Endothelial cell of umbilical vein (primary cell): ENCODE results near the gene FMNL2. TPM values are rescaled to one million over a fixed set of nuclear protein-coding genes. Genes with fewer than 3 reads are reported as not detected.

Experiments
- BruUV-seq: library from RNA; stranded (reverse); fragments of 400-500 nt; replicated peaks from 2 replicates; lab custom pipeline; 2021; lab: Mats Ljungman, UMichigan
- CTCF ChIA-PET: fragments of 300-600, 350-600 bp; sonication (Branson Sonifier 250); formaldehyde crosslinking; loops from one replicate; lab custom pipeline; 2021; ENCODE audit warnings: antibody characterized with exemption, inconsistent platforms; lab: Charles Lee
- POLR2A ChIA-PET: fragments of 300-600, 350-600 bp; sonication (Branson Sonifier 250); formaldehyde crosslinking; loops from one replicate; lab custom pipeline; 2021; ENCODE audit warnings: antibody characterized with exemption, inconsistent platforms; lab: Charles Lee
- DNase-seq: peaks from one replicate; pipeline ENCODE4 v3.0.0-alpha.2; 2011; ENCODE audit warnings: low read depth, low spot score
- FAIRE-seq: peaks from 2 replicates; lab custom pipeline; 2011; peaks lifted over from hg19 to GRCh38; lab: Jason Lieb, UNC
- H2AFZ ChIP-seq: 2 replicates; pipeline ENCODE4 v1.6.0; 2012; ENCODE audit warnings: low read depth, low read length, control low read depth, inconsistent platforms
- H3K27ac ChIP-seq: 2 replicates; pipeline ENCODE4 v1.5.1; 2011; ENCODE audit warnings: low read depth, mild to moderate bottlenecking, control low read depth, low read length, moderate library complexity; ENCODE audit not compliant: insufficient read depth
- H3K27me3 ChIP-seq, 2 experiments: 2 replicates each; pipeline versions ENCODE4 v1.6.0 to v1.6.1; 2011; ENCODE audit warnings: low read length in 2 of 2, mixed read lengths in 1 of 2; ENCODE audit not compliant: control insufficient read depth in 2 of 2, insufficient read depth in 2 of 2
- H3K36me3 ChIP-seq, 2 experiments: 2 replicates in 1 of 2; 3 replicates in 1 of 2; pipeline ENCODE4 v1.5.1; 2011; ENCODE audit warnings: low read length in 2 of 2, mild to moderate bottlenecking in 1 of 2, moderate library complexity in 1 of 2; ENCODE audit not compliant: control insufficient read depth in 2 of 2, insufficient read depth in 2 of 2; ENCODE audit errors: extremely low read depth in 1 of 2
- H3K4me1 ChIP-seq: 3 replicates; pipeline ENCODE4 v1.5.1; 2011; ENCODE audit warnings: mild to moderate bottlenecking, low read length; ENCODE audit not compliant: control insufficient read depth, insufficient read depth; ENCODE audit errors: extremely low read depth
- H3K4me2 ChIP-seq: 2 replicates; pipeline ENCODE4 v1.6.1; 2011; ENCODE audit warnings: low read length, control low read depth, mixed read lengths; ENCODE audit not compliant: insufficient read depth
- H3K4me3 ChIP-seq, 3 experiments: fragments of 200-600 bp in 1 of 3; sonication (generic), shearing (Covaris generic) in 1 of 3; replicated peaks in 1 of 3; 2 replicates each; pipeline ENCODE4 v1.5.1; 2011 to 2016; ENCODE audit warnings: control low read depth in 3 of 3, low read length in 3 of 3, mild to moderate bottlenecking in 2 of 3, inconsistent platforms in 1 of 3, low read depth in 1 of 3, moderate library complexity in 1 of 3; ENCODE audit not compliant: insufficient read depth in 1 of 3
- H3K79me2 ChIP-seq: 2 replicates; pipeline ENCODE4 v1.6.0; 2012; ENCODE audit warnings: low read length, inconsistent platforms; ENCODE audit not compliant: control insufficient read depth, insufficient read depth
- H3K9ac ChIP-seq: replicated peaks from 2 replicates; pipeline ENCODE3; 2011; ENCODE audit warnings: low read length, control low read depth; ENCODE audit not compliant: insufficient read depth; ENCODE audit errors: extremely low read depth
- H3K9me1 ChIP-seq: replicated peaks from 3 replicates; pipeline ENCODE4 v1.6.0; 2011; ENCODE audit warnings: mild to moderate bottlenecking, low read length; ENCODE audit not compliant: control insufficient read depth, insufficient read depth; ENCODE audit errors: extremely low read depth
- H3K9me3 ChIP-seq: replicated peaks from 2 replicates; pipeline ENCODE4 v1.5.1; 2012; ENCODE audit warnings: low read length, inconsistent platforms; ENCODE audit not compliant: control insufficient read depth, insufficient read depth
- H4K20me1 ChIP-seq: replicated peaks from 2 replicates; pipeline ENCODE3; 2011; ENCODE audit warnings: mild to moderate bottlenecking, low read length; ENCODE audit not compliant: control insufficient read depth, insufficient read depth; ENCODE audit errors: extremely low read depth
- EZH2 ChIP-seq: IDR thresholded peaks from 2 replicates; pipeline ENCODE4 v1.6.1; 2012; ENCODE audit warnings: borderline replicate concordance, low read depth, mild to moderate bottlenecking, moderate library complexity, low read length, inconsistent platforms; ENCODE audit not compliant: severe bottlenecking
- FOS ChIP-seq: IDR thresholded peaks from 2 replicates; pipeline ENCODE4 v1.6.1; 2011; ENCODE audit warnings: mild to moderate bottlenecking, low read length, moderate library complexity, borderline replicate concordance; ENCODE audit not compliant: insufficient read depth
- GATA2 ChIP-seq: IDR thresholded peaks from 2 replicates; pipeline ENCODE4 v1.7.0; 2011; ENCODE audit warnings: low read depth, mild to moderate bottlenecking, moderate library complexity, mixed read lengths, low read length; ENCODE audit not compliant: insufficient read length, insufficient read depth
- JUN ChIP-seq: IDR thresholded peaks from 2 replicates; pipeline ENCODE4 v1.6.1; 2011; ENCODE audit warnings: borderline replicate concordance, low read depth; ENCODE audit not compliant: insufficient read length, insufficient read depth
- MAX ChIP-seq: IDR thresholded peaks from 2 replicates; pipeline ENCODE4 v1.6.1; 2011; ENCODE audit not compliant: insufficient read depth, insufficient read length
- MYC ChIP-seq: IDR thresholded peaks from one replicate; pipeline ENCODE4 v1.6.1; 2011; ENCODE audit warnings: mild to moderate bottlenecking, low read depth, low read length
- POLR2A ChIP-seq: IDR thresholded peaks from 2 replicates; pipeline ENCODE4 v1.6.1; 2012; ENCODE audit warnings: low read depth, mild to moderate bottlenecking, control low read depth, low read length
- POLR2AphosphoS5 ChIP-seq: IDR thresholded peaks from 2 replicates; pipeline ENCODE4 v1.6.1; 2012; ENCODE audit warnings: low read depth, mild to moderate bottlenecking, control low read depth, low read length, moderate library complexity; ENCODE audit not compliant: insufficient read depth
- dilution Hi-C: fragments of 300-500 bp; cut with MboI; formaldehyde crosslinking; loops from one replicate; pipeline ENCODE4 v1.15.0; 2019; ENCODE audit warnings: low sequenced_read_pairs; ENCODE audit not compliant: extremely low pct_ligation_motif_present
- intact Hi-C: fragments of 100-400 bp; cut with micrococcal nuclease; formaldehyde crosslinking; loops from one replicate; pipeline ENCODE4 v1.10.0; 2022
- polyA plus RNA-seq, 4 experiments: library from polyadenylated mRNA; depleted of rRNA in 3 of 4; stranded (reverse) in 3 of 4; unstranded in 1 of 4; fragments of >200 nt; gene quantifications; 2 replicates each; pipeline versions ENCODE4 v1.2.1 to v1.2.3, GENCODE V29; 2011 to 2012; ENCODE audit warnings: missing spikeins in 1 of 4
- total RNA-seq: library from RNA; stranded (reverse); gene quantifications from 2 replicates; pipeline ENCODE4 v1.2.3, GENCODE V29; 2021
- TF ChIP-seq, protein P1 (sequence below), 2 donors: IDR thresholded peaks; 1 replicate in 1 of 2; 2 replicates in 1 of 2; pipeline ENCODE4 v1.5.1; 2011; ENCODE audit warnings: low read length in 2 of 2, mild to moderate bottlenecking in 2 of 2, moderate library complexity in 2 of 2, control low read depth in 1 of 2, inconsistent platforms in 1 of 2, low read depth in 1 of 2; ENCODE audit not compliant: insufficient read depth in 1 of 2; ENCODE audit errors: extremely low read depth in 1 of 2

The FMNL2 gene
- total and polyA plus RNA-seq, 2 donors (not counting 3 experiments of a cell fraction or from before 2014, with no cell fraction given), result 8.3 to 28.0 TPM

DNA sequence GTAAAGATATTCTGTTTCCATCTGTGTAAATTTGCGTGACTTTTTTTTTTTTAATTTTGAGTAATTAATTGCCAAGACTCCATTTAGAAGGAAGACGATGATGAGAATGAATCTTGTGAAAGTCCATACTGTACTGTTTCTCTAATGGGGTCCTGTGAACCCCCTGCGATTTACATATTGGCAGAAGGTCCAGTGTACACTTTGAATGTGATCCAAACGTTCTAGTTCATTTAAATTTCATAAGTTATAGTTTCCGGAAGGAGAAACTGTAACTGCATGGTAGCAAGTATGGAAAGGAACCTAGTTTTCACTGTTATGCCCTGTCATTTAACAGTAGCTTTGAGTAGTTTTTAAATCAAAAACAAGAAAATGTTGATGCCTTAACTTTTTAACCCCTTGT is 166.7 kb downstream of the FMNL2 start:
- H2AFZ ChIP-seq, result no peak overlapping the region

More for the DNA sequence above, 166.7 kb downstream of the FMNL2 start:
- POLR2A ChIA-PET, result no interaction called here
- H3K27me3 ChIP-seq, result no peaks in the 10 kb centered on the region
- no peaks in the 10 kb centered on the region for H3K36me3 ChIP-seq
- CTCF ChIA-PET, result no interaction called here
- no TSS peak for BruUV-seq
- no peak overlapping the region for H3K4me2 ChIP-seq
- intact Hi-C loops (no loop called here), dilution Hi-C loops (no loop called here)
- H3K9ac ChIP-seq, result no peak overlapping the region
- H3K79me2 ChIP-seq, result peaks cover 29% of the 10 kb centered on the region
- H4K20me1 ChIP-seq, result no peaks in the 10 kb centered on the region
- H3K4me3 ChIP-seq, result no peak overlapping the region
- DNase-seq (no peak), FAIRE-seq (no peak)
- no peak overlapping the region for H3K27ac ChIP-seq
- no peaks in the 10 kb centered on the region for H3K9me3 ChIP-seq
- no peaks in the 10 kb centered on the region for H3K9me1 ChIP-seq
- peaks cover 27% of the 10 kb centered on the region for H3K4me1 ChIP-seq
- TF ChIP-seq JUN, result no peak
- TF ChIP-seq GATA2, result no peak
- TF ChIP-seq POLR2A, result no peak
- no peak for TF ChIP-seq MAX
- TF ChIP-seq, protein P1, sequence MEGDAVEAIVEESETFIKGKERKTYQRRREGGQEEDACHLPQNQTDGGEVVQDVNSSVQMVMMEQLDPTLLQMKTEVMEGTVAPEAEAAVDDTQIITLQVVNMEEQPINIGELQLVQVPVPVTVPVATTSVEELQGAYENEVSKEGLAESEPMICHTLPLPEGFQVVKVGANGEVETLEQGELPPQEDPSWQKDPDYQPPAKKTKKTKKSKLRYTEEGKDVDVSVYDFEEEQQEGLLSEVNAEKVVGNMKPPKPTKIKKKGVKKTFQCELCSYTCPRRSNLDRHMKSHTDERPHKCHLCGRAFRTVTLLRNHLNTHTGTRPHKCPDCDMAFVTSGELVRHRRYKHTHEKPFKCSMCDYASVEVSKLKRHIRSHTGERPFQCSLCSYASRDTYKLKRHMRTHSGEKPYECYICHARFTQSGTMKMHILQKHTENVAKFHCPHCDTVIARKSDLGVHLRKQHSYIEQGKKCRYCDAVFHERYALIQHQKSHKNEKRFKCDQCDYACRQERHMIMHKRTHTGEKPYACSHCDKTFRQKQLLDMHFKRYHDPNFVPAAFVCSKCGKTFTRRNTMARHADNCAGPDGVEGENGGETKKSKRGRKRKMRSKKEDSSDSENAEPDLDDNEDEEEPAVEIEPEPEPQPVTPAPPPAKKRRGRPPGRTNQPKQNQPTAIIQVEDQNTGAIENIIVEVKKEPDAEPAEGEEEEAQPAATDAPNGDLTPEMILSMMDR (IDR thresholded peaks at IDR 0.05; ENCODE audit: extremely low read depth in 1 of 2, insufficient read depth in 1 of 2, low read depth in 1 of 2, low read length in 2 of 2), result no peak
- no peak for TF ChIP-seq EZH2
- no peak for TF ChIP-seq FOS
- TF ChIP-seq POLR2AphosphoS5, result no peak
- TF ChIP-seq MYC, result no peak
